Glomerular visceral epithelial cell (primary cell): ENCODE results near the gene ZC3H8.
"Not testable (repeated sequence)": the region's sequence is repeated elsewhere in the genome, so short reads cannot be mapped to it uniquely, and the experiment has no call there.

Experiments used
- DNase-seq: peaks from one replicate; pipeline ENCODE4 v3.0.0-alpha.2; 2016; ENCODE audit errors: extremely low spot score

The ZC3H8 gene

GRCh38 chr2:112259509-112260294 is 4.9 kb upstream of the ZC3H8 start:
- peak; percentile 72 for DNase-seq

GRCh38 chr2:112257575-112257974 is 2.7 kb upstream of the ZC3H8 start:
- peak; percentile 57 for DNase-seq

GRCh38 chr2:112256654-112257053 is 1.8 kb upstream of the ZC3H8 start:
- no peak for DNase-seq

- no peak for DNase-seq
Observed at GRCh38 chr2:112255875-112256274, 1.0 kb upstream of the ZC3H8 start.

- DNase-seq: no peak
Observed at GRCh38 chr2:112253261-112253815, 1.5 kb downstream of the ZC3H8 start.

- no peak for DNase-seq
Observed at GRCh38 chr2:112251271-112251670, 3.6 kb downstream of the ZC3H8 start.

GRCh38 chr2:112244854-112245253 is 10.0 kb downstream of the ZC3H8 start:
- DNase-seq: no peak

- DNase-seq: no peak
Observed at GRCh38 chr2:112243233-112243632, 11.6 kb downstream of the ZC3H8 start.

- no peak for DNase-seq
Observed at GRCh38 chr2:112242384-112242783, 12.5 kb downstream of the ZC3H8 start.

- DNase-seq: no peak
Observed at GRCh38 chr2:112239862-112240261, 15.0 kb downstream of the ZC3H8 start.

- no peak for DNase-seq
Observed at GRCh38 chr2:112230371-112230770, 24.5 kb downstream of the ZC3H8 start.

GRCh38 chr2:112229348-112229747 is 25.5 kb downstream of the ZC3H8 start:
- DNase-seq: peak; percentile 28

- DNase-seq: no peak
Observed at GRCh38 chr2:112220831-112221230, 34.0 kb downstream of the ZC3H8 start.

- no peak for DNase-seq
Observed at GRCh38 chr2:112220186-112220585, 34.7 kb downstream of the ZC3H8 start.

- no peak for DNase-seq
Observed at GRCh38 chr2:112217854-112218253, 37.0 kb downstream of the ZC3H8 start.

GRCh38 chr2:112216167-112216566 is 38.7 kb downstream of the ZC3H8 start:
- no peak for DNase-seq

GRCh38 chr2:112207905-112208304 is 46.9 kb downstream of the ZC3H8 start:
- not testable (repeated sequence) for DNase-seq

- peak; percentile 16 for DNase-seq
Observed at GRCh38 chr2:112204411-112204810, 50.4 kb downstream of the ZC3H8 start.

GRCh38 chr2:112201696-112202430 is 53.0 kb downstream of the ZC3H8 start:
- no peak for DNase-seq

- no peak for DNase-seq
Observed at GRCh38 chr2:112199188-112199587, 55.7 kb downstream of the ZC3H8 start.

- no peak for DNase-seq
Observed at GRCh38 chr2:112198780-112199179, 56.1 kb downstream of the ZC3H8 start.

- DNase-seq: no peak
Observed at GRCh38 chr2:112197868-112198267, 57.0 kb downstream of the ZC3H8 start.

- no peak for DNase-seq
Observed at GRCh38 chr2:112195950-112196349, 58.9 kb downstream of the ZC3H8 start.
